ENCODE results near the gene GET4.

DNA sequence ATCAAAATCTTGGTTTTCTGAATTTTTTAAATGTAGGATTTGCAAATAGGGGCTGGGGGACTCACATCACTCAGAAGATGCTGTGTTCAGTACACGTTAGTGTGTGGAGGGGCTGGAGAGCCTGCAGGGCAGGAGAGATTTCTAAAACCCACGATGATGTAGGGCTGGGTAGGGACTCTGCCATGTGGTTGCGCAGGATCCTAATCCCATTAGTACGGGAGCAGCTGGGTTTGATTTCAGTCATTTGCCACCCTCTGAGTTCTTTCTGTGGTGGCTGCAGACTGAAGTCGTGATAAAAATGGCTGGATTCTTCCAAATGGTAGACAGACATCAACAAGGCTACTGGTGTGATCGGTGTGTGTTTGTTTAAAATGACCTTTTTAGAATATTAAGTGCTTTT, 14.2 kb upstream of the GET4 start:
- TF ChIP-seq CTCF (conservative IDR thresholded peaks at IDR 0.05) = no peak
- no peak for TF ChIP-seq ZFX (IDR thresholded peaks at IDR 0.05)

Measured in C4-2B (cell line).